RPMI7951 (cell line): ENCODE data around the gene KLHL40. TPM values are rescaled to one million over a fixed set of nuclear protein-coding genes. Genes with fewer than 3 reads are reported as not detected.
"Not testable (repeated sequence)": the region's sequence is repeated elsewhere in the genome, so short reads cannot be mapped to it uniquely, and the experiment has no call there.

Source experiments
- DNase-seq: peaks from one replicate; pipeline ENCODE4 v3.0.0-alpha.2; 2012; ENCODE audit warnings: low read depth
- total RNA-seq: library from RNA; depleted of rRNA; stranded (reverse); fragments of >200 nt; shearing (Covaris generic); gene quantifications from 2 replicates; pipeline ENCODE4 v1.2.3, GENCODE V29; 2014

The KLHL40 gene
- total RNA-seq, 1 experiment from 2014 or later, result not detected

- no peak for DNase-seq
Observed at GRCh38 chr3:42720126-42720525, 34.8 kb downstream of the KLHL40 start.

- no peak for DNase-seq
Observed at GRCh38 chr3:42721690-42722089, 36.4 kb downstream of the KLHL40 start.

- DNase-seq, result not testable (repeated sequence)
Observed at GRCh38 chr3:42722442-42722841, 37.1 kb downstream of the KLHL40 start.

- DNase-seq, result no peak
Observed at GRCh38 chr3:42723219-42723618, 37.9 kb downstream of the KLHL40 start.

GRCh38 chr3:42725454-42725853 lies 40.1 kb downstream of the KLHL40 start:
- no peak for DNase-seq

GRCh38 chr3:42728056-42728455 lies 42.7 kb downstream of the KLHL40 start:
- no peak for DNase-seq

GRCh38 chr3:42728668-42729364 lies 43.5 kb downstream of the KLHL40 start:
- DNase-seq, result no peak

- no peak for DNase-seq
Observed at GRCh38 chr3:42729404-42730145, 44.2 kb downstream of the KLHL40 start.

GRCh38 chr3:42730294-42730693 lies 45.0 kb downstream of the KLHL40 start:
- DNase-seq, result no peak

- DNase-seq, result no peak
Observed at GRCh38 chr3:42730706-42731420, 45.5 kb downstream of the KLHL40 start.

- DNase-seq, result no peak
Observed at GRCh38 chr3:42731476-42732195, 46.3 kb downstream of the KLHL40 start.

GRCh38 chr3:42732196-42732828 lies 47.0 kb downstream of the KLHL40 start:
- DNase-seq, result peak; percentile 14

GRCh38 chr3:42732829-42733459 lies 47.6 kb downstream of the KLHL40 start:
- no peak for DNase-seq

GRCh38 chr3:42733501-42734262 lies 48.3 kb downstream of the KLHL40 start:
- DNase-seq, result no peak

GRCh38 chr3:42734263-42734860 lies 49.0 kb downstream of the KLHL40 start:
- no peak for DNase-seq

- no peak for DNase-seq
Observed at GRCh38 chr3:42735019-42735418, 49.7 kb downstream of the KLHL40 start.

GRCh38 chr3:42735615-42736014 lies 50.3 kb downstream of the KLHL40 start:
- DNase-seq, result no peak

- DNase-seq, result no peak
Observed at GRCh38 chr3:42736081-42736480, 50.7 kb downstream of the KLHL40 start.

GRCh38 chr3:42736531-42736930 lies 51.2 kb downstream of the KLHL40 start:
- DNase-seq, result no peak
